Neural progenitor cell (in vitro differentiated cells): ENCODE data around the gene FASTKD3.

Source experiments
- CTCF ChIP-seq: fragments of 200-600 bp; sonication (generic); IDR thresholded peaks from 2 replicates; pipeline ENCODE4 v1.5.1; 2017; ENCODE audit warnings: antibody characterized with exemption, mild to moderate bottlenecking
- EZH2 ChIP-seq: fragments of 200-600 bp; sonication (generic); IDR thresholded peaks from 2 replicates; pipeline ENCODE4 v1.6.1; 2017; ENCODE audit warnings: antibody characterized with exemption, mild to moderate bottlenecking, moderate library complexity
- EZH2phosphoT487 ChIP-seq: fragments of 200-600 bp; sonication (generic); IDR thresholded peaks from 2 replicates; pipeline ENCODE4 v1.6.1; 2017; ENCODE audit warnings: antibody characterized with exemption

DNA sequence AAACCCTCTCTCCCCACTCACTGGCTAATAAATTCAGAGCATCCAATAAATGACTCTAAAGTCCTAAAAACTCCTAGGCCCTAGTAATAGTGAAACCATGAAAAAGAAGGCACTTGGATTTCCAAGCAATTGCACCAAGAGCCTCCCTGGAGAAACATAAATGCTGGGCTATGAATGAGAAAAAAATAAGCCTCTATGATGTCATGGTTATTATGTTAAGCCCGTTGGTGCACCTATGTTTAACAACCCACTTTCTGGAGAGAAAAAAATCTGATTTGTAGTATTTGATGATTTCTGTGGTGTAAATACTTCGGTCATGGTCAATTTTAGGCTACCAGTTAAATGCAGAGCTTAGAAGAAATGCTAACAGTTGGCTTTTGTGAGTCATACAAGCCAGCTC lies 26.3 kb downstream of the FASTKD3 start:
- TF ChIP-seq EZH2: no peak
- no peak for TF ChIP-seq CTCF
- TF ChIP-seq EZH2phosphoT487: no peak
